WTC11 (cell line): ENCODE results near the gene HDLBP. TPM values are rescaled to one million over a fixed set of nuclear protein-coding genes. Genes with fewer than 3 reads are reported as not detected.

Experiments
- ATAC-seq: fragments of 200-7000 bp; cut with Tn5 transposase; 2 replicates; pipeline ENCODE4 v1.10.0; 2021; ENCODE audit warnings: mild to moderate bottlenecking, moderate library complexity
- CTCF ChIA-PET: fragments of 300-600 bp; sonication (Branson Sonifier 250); formaldehyde crosslinking; loops from one replicate; lab custom pipeline; 2021; ENCODE audit warnings: antibody characterized with exemption; lab: Charles Lee
- POLR2A ChIA-PET: fragments of 350-600 bp; sonication (Branson Sonifier 250); formaldehyde crosslinking; loops from one replicate; lab custom pipeline; 2021; ENCODE audit warnings: antibody characterized with exemption; lab: Charles Lee
- DNase-seq: peaks from one replicate; pipeline ENCODE4 v3.0.0; 2021; ENCODE audit warnings: low spot score
- H3K27ac Mint-ChIP-seq: 2 replicates; pipeline ENCODE4 v1.8.0; 2021; ENCODE audit warnings: mixed read lengths
- H3K27me3 Mint-ChIP-seq: 2 replicates; pipeline ENCODE4 v1.8.0; 2021; ENCODE audit warnings: low read depth, mild to moderate bottlenecking, moderate library complexity, mixed read lengths
- H3K36me3 Mint-ChIP-seq: 2 replicates; pipeline ENCODE4 v1.8.0; 2021; ENCODE audit warnings: mixed read lengths
- H3K4me1 Mint-ChIP-seq: 2 replicates; pipeline ENCODE4 v1.8.0; 2022; ENCODE audit warnings: mixed read lengths
- H3K4me3 Mint-ChIP-seq: 2 replicates; pipeline ENCODE4 v1.8.0; 2021; ENCODE audit warnings: mild to moderate bottlenecking, moderate library complexity, mixed read lengths
- H3K9me3 Mint-ChIP-seq: 2 replicates; pipeline ENCODE4 v1.8.0; 2021; ENCODE audit warnings: mixed read lengths
- AR ChIP-seq: fragments of 250-450 bp; sonication (Bioruptor Pico); IDR thresholded peaks from 2 replicates; pipeline ENCODE4 v1.9.0; 2021; ENCODE audit warnings: mild to moderate bottlenecking
- ATF3 ChIP-seq: sonication (generic); formaldehyde crosslinking; conservative IDR thresholded peaks from 2 replicates; pipeline ENCODE4 v1.8.1; 2022; ENCODE audit warnings: mild to moderate bottlenecking, missing genetic modification reagents
- FOXP4 ChIP-seq: sonication (generic); formaldehyde crosslinking; IDR thresholded peaks from 2 replicates; pipeline ENCODE4 v1.8.0; 2022; ENCODE audit warnings: mild to moderate bottlenecking, missing genetic modification reagents
- HMGXB4 ChIP-seq: sonication (generic); formaldehyde crosslinking; IDR thresholded peaks from 2 replicates; pipeline ENCODE4 v1.8.1; 2023; ENCODE audit warnings: mild to moderate bottlenecking, moderate library complexity, missing genetic modification reagents
- MYBL2 ChIP-seq: sonication (generic); formaldehyde crosslinking; IDR thresholded peaks from 2 replicates; pipeline ENCODE4 v1.8.1; 2023; ENCODE audit warnings: mild to moderate bottlenecking, moderate library complexity, missing genetic modification reagents
- NFYB ChIP-seq: sonication (generic); formaldehyde crosslinking; conservative IDR thresholded peaks from 2 replicates; pipeline ENCODE4 v1.8.0; 2022; ENCODE audit warnings: low read depth, missing genetic modification reagents
- PRDM15 ChIP-seq: sonication (generic); formaldehyde crosslinking; IDR thresholded peaks from 2 replicates; pipeline ENCODE4 v1.8.0; 2022; ENCODE audit warnings: missing genetic modification reagents
- SP1 ChIP-seq: sonication (generic); formaldehyde crosslinking; conservative IDR thresholded peaks from 2 replicates; pipeline ENCODE4 v1.8.1; 2022; ENCODE audit warnings: missing genetic modification reagents
- ZBTB21 ChIP-seq: sonication (generic); formaldehyde crosslinking; IDR thresholded peaks from 2 replicates; pipeline ENCODE4 v1.8.1; 2023; ENCODE audit warnings: mild to moderate bottlenecking, missing genetic modification reagents, borderline replicate concordance
- ZMAT4 ChIP-seq: fragments of 250-450 bp; sonication (Bioruptor Pico); IDR thresholded peaks from 2 replicates; pipeline ENCODE4 v1.9.0; 2021; ENCODE audit warnings: mild to moderate bottlenecking
- ZNF281 ChIP-seq: sonication (generic); formaldehyde crosslinking; IDR thresholded peaks from 2 replicates; pipeline ENCODE4 v1.8.0; 2023; ENCODE audit warnings: mild to moderate bottlenecking, missing genetic modification reagents
- ZNF317 ChIP-seq: sonication (generic); formaldehyde crosslinking; IDR thresholded peaks from 2 replicates; pipeline ENCODE4 v1.8.1; 2023; ENCODE audit warnings: low read depth, mild to moderate bottlenecking, moderate library complexity, missing genetic modification reagents, borderline replicate concordance
- ZNF396 ChIP-seq: fragments of 250-450 bp; sonication (Bioruptor Pico); IDR thresholded peaks from 2 replicates; pipeline ENCODE4 v1.8.0; 2021; ENCODE audit warnings: mild to moderate bottlenecking, moderate library complexity, borderline replicate concordance
- ZNF423 ChIP-seq: fragments of 250-450 bp; sonication (Bioruptor Pico); IDR thresholded peaks from 2 replicates; pipeline ENCODE4 v2.1.2; 2022; ENCODE audit warnings: mild to moderate bottlenecking, moderate library complexity
- total RNA-seq: library from RNA; stranded (reverse); gene quantifications from 3 replicates; pipeline ENCODE4 v1.2.3, GENCODE V29; 2021

The HDLBP gene
- total RNA-seq, 1 experiment from 2014 or later = 368 TPM

- TF ChIP-seq NFYB (no peak), ATF3 (CRISPR knock-in tag) (no peak), HMGXB4 (CRISPR knock-in tag) (no peak), ZNF423 (CRISPR knock-in tag) (no peak), ZNF396 (CRISPR knock-in tag) (no peak)
- TF ChIP-seq, all 79 proteins: peak for 0
These were observed 25.9 kb downstream of the HDLBP start (continued) for GRCh38 chr2:241289597-241289996.

GRCh38 chr2:241289053-241289452 is 26.4 kb downstream of the HDLBP start:
- Mint-ChIP-seq H3K36me3 (peaks cover 14% of the 10 kb centered on the region), H3K4me1 (peaks cover 15% of the 10 kb centered on the region), H3K4me3 (no peak overlapping the region), H3K9me3 (no peaks in the 10 kb centered on the region), H3K27me3 (no peaks in the 10 kb centered on the region), H3K27ac (no peak overlapping the region)
- no peak for DNase-seq
- ChIA-PET CTCF (interaction anchor here (0.7 kb wide), 1 partner anchor 31 kb away, joined by 3 read pairs; no protein-coding TSS in a partner anchor), POLR2A (no interaction called here)
- TF ChIP-seq ZNF281 (CRISPR knock-in tag) (no peak), AR (CRISPR knock-in tag) (no peak), FOXP4 (CRISPR knock-in tag) (no peak), MYBL2 (no peak), ZMAT4 (CRISPR knock-in tag) (no peak), ZBTB21 (CRISPR knock-in tag) (no peak), ZNF317 (no peak), SP1 (CRISPR knock-in tag) (no peak), PRDM15 (CRISPR knock-in tag) (no peak)
- TF ChIP-seq, all 79 proteins: peak for 0
- no peak for ATAC-seq
